GM06990 (cell line): ENCODE data around the gene ERICH2.

Experiments
- DNase-seq: peaks from one replicate; pipeline ENCODE4 v3.0.0-alpha.2; 2011; ENCODE audit not compliant: insufficient read length; ENCODE audit errors: extremely low read depth
- H3K27me3 ChIP-seq: replicated peaks from 2 replicates; pipeline ENCODE4 v1.6.0; 2011; ENCODE audit warnings: low read length; ENCODE audit not compliant: control insufficient read depth, insufficient read depth
- H3K36me3 ChIP-seq: 2 replicates; pipeline ENCODE4 v1.5.1; 2011; ENCODE audit warnings: low read length; ENCODE audit not compliant: control insufficient read depth, insufficient read depth
- H3K4me3 ChIP-seq: replicated peaks from 2 replicates; pipeline ENCODE4 v1.5.1; 2011; ENCODE audit warnings: low read depth, mild to moderate bottlenecking, control low read depth, low read length
- TF ChIP-seq, protein P1 (sequence below): IDR thresholded peaks from 2 replicates; pipeline ENCODE4 v1.5.1; 2011; ENCODE audit warnings: low read length, control low read depth, mild to moderate bottlenecking, inconsistent platforms; ENCODE audit not compliant: insufficient read depth, poor library complexity, severe bottlenecking

Gene ERICH2

DNA sequence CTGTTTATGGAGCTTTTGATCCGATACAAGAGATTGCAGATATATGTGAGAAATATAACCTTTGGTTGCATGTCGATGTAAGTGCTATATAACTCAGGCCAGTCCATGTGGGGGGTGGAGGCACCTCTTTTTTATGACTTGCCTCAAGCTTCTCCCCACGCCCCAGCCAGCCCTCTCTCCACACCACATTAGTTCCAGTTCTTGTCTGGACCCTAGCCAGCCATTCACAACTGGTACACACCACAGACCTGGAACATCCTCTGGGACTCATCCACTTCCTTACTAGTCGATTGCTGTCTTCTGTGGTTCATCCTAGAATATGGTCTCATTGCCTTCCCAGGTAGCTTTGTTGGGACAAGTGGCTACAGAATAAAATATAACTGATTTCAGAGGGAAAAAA is 77.5 kb downstream of the ERICH2 start:
- no peaks in the 10 kb centered on the region for H3K36me3 ChIP-seq
- TF ChIP-seq, protein P1, sequence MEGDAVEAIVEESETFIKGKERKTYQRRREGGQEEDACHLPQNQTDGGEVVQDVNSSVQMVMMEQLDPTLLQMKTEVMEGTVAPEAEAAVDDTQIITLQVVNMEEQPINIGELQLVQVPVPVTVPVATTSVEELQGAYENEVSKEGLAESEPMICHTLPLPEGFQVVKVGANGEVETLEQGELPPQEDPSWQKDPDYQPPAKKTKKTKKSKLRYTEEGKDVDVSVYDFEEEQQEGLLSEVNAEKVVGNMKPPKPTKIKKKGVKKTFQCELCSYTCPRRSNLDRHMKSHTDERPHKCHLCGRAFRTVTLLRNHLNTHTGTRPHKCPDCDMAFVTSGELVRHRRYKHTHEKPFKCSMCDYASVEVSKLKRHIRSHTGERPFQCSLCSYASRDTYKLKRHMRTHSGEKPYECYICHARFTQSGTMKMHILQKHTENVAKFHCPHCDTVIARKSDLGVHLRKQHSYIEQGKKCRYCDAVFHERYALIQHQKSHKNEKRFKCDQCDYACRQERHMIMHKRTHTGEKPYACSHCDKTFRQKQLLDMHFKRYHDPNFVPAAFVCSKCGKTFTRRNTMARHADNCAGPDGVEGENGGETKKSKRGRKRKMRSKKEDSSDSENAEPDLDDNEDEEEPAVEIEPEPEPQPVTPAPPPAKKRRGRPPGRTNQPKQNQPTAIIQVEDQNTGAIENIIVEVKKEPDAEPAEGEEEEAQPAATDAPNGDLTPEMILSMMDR: no peak

More for the DNA sequence above, 77.5 kb downstream of the ERICH2 start:
- DNase-seq: no peak
- no peaks in the 10 kb centered on the region; the same call in 1 of the 2 replicates for H3K27me3 ChIP-seq
- no peak overlapping the region for H3K4me3 ChIP-seq
